Lung (tissue), 12 donors: ENCODE measurements around the gene PHF2. TPM values are rescaled to one million over a fixed set of nuclear protein-coding genes. Genes with fewer than 3 reads are reported as not detected.

ENCODE experiments used
- ATAC-seq: fragments of 200-7000 bp; cut with Tn5 transposase; one replicate; pipeline ENCODE4 v1.9.1; 2020; ENCODE audit warnings: moderate number of reproducible peaks; ENCODE audit not compliant: insufficient read depth, low FRiP score
- DNase-seq, 3 donors: peaks; one replicate each; pipeline ENCODE4 v3.0.0-alpha.2; 2013 to 2017
- H3K27ac ChIP-seq, 2 donors: one replicate each; pipeline ENCODE4 v1.5.1; 2013; ENCODE audit warnings: mild to moderate bottlenecking in 2 of 2, moderate library complexity in 2 of 2, control low read depth in 1 of 2, inconsistent platforms in 1 of 2, low read depth in 1 of 2, low read length in 1 of 2
- H3K27me3 ChIP-seq, 3 donors: one replicate each; pipeline ENCODE4 v1.5.1; 2013; ENCODE audit warnings: low read length in 2 of 3; ENCODE audit not compliant: control insufficient read depth in 3 of 3, insufficient read depth in 3 of 3
- H3K36me3 ChIP-seq, 4 donors: one replicate each; pipeline ENCODE4 v1.5.1; 2013; ENCODE audit warnings: low read length in 4 of 4, mild to moderate bottlenecking in 1 of 4, moderate library complexity in 1 of 4; ENCODE audit not compliant: control insufficient read depth in 4 of 4, insufficient read depth in 4 of 4
- H3K4me1 ChIP-seq, 5 donors: one replicate each; pipeline ENCODE4 v1.5.1; 2013; ENCODE audit warnings: low read length in 5 of 5, mild to moderate bottlenecking in 2 of 5, moderate library complexity in 1 of 5; ENCODE audit not compliant: control insufficient read depth in 5 of 5, insufficient read depth in 5 of 5
- H3K4me3 ChIP-seq: one replicate; pipeline ENCODE4 v1.5.1; 2013; ENCODE audit warnings: mild to moderate bottlenecking, control low read depth, moderate library complexity
- H3K9ac ChIP-seq, 2 donors: one replicate each; pipeline ENCODE4 v1.5.1; 2013; ENCODE audit warnings: low read length in 2 of 2, control low read depth in 1 of 2; ENCODE audit not compliant: insufficient read depth in 1 of 2
- H3K9me3 ChIP-seq, 4 donors: one replicate each; pipeline ENCODE4 v1.5.1; 2013; ENCODE audit warnings: low read length in 3 of 4, mild to moderate bottlenecking in 1 of 4, moderate library complexity in 1 of 4; ENCODE audit not compliant: control insufficient read depth in 4 of 4, insufficient read depth in 3 of 4
- WGBS, 2 donors: extraction: QIAGEN DNeasy Blood & Tissue Kit; methylation state at CpG; one replicate each; pipeline ENCODE4 v1.1.7; 2013; 5-methylcytosine and 5-hydroxymethylcytosine counted together
- polyA plus RNA-seq, 2 donors: library from polyadenylated mRNA; stranded (reverse); fragments of 200-250 nt; gene quantifications; one replicate each; pipeline ENCODE4 v1.2.1, GENCODE V29; 2013
- total RNA-seq, 2 donors: library from RNA; depleted of rRNA in 1 of 2; stranded (reverse); fragments of >200 nt in 1 of 2; gene quantifications; one replicate each; pipeline ENCODE4 v1.2.1, GENCODE V29; 2014 to 2021
- TF ChIP-seq, protein P1 (sequence below): IDR thresholded peaks from 2 replicates; pipeline ENCODE4 v1.5.1; 2012; ENCODE audit warnings: mild to moderate bottlenecking; ENCODE audit errors: control extremely low read depth, extremely low read depth
- donor health status: control.
- donor health status: control.
- donor health status: Bipolar disorder and iron deficiency.
- donor health status: healthy.
- donor health status: DM: yes; HTN: yes; CAD: no.

Gene PHF2
- total and polyA plus RNA-seq, 4 donors: 20.1 to 33.6 (median 30.2) TPM

DNA sequence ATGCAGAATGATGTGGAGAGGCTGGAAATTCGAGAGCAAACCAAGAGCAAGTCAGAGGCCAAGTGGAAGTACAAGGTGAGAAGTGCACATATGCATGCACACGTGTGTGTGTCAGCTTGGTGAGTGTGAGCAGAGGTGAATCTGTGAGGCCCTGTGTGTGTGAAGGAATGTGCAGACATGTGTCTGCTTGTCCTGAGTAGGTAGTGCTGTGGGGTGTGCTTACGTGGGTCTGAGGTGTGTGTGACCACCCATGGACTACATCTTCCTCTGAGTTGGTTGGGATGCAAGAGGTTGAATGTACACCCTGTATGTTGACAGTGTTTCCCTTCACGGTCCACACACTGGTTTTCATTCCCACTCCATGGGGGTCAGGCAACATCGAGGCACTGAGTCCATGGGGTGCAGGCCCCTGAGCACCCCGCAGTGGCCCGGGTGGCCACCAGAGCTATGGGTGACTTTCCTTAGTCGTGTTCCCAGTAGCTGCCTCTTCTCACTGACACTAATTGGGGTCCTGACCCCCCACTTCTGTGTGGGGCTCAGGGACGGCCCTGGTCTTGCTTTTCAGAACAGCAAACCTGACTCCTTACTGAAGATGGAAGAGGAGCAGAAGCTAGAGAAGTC is 86.7 kb downstream of the PHF2 start:
- H3K36me3 ChIP-seq: peaks cover 0 to 65% (median 36%) of the 10 kb centered on the region in 4 donors
- TF ChIP-seq, protein P1, sequence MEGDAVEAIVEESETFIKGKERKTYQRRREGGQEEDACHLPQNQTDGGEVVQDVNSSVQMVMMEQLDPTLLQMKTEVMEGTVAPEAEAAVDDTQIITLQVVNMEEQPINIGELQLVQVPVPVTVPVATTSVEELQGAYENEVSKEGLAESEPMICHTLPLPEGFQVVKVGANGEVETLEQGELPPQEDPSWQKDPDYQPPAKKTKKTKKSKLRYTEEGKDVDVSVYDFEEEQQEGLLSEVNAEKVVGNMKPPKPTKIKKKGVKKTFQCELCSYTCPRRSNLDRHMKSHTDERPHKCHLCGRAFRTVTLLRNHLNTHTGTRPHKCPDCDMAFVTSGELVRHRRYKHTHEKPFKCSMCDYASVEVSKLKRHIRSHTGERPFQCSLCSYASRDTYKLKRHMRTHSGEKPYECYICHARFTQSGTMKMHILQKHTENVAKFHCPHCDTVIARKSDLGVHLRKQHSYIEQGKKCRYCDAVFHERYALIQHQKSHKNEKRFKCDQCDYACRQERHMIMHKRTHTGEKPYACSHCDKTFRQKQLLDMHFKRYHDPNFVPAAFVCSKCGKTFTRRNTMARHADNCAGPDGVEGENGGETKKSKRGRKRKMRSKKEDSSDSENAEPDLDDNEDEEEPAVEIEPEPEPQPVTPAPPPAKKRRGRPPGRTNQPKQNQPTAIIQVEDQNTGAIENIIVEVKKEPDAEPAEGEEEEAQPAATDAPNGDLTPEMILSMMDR: no peak
- ATAC-seq (no peak), DNase-seq (no peak)
- H3K27ac ChIP-seq: no peak overlapping the region
- no peaks in the 10 kb centered on the region for H3K27me3 ChIP-seq
- H3K9me3 ChIP-seq: peaks cover 0 to 4% (median 0%) of the 10 kb centered on the region in 4 donors
- WGBS, 2 donors: 86 to 95% methylated on average over 9 of the region's 9 CpGs
- H3K4me1 ChIP-seq: no peaks in the 10 kb centered on the region
- no peak overlapping the region for H3K4me3 ChIP-seq
- H3K9ac ChIP-seq: no peak overlapping the region

DNA sequence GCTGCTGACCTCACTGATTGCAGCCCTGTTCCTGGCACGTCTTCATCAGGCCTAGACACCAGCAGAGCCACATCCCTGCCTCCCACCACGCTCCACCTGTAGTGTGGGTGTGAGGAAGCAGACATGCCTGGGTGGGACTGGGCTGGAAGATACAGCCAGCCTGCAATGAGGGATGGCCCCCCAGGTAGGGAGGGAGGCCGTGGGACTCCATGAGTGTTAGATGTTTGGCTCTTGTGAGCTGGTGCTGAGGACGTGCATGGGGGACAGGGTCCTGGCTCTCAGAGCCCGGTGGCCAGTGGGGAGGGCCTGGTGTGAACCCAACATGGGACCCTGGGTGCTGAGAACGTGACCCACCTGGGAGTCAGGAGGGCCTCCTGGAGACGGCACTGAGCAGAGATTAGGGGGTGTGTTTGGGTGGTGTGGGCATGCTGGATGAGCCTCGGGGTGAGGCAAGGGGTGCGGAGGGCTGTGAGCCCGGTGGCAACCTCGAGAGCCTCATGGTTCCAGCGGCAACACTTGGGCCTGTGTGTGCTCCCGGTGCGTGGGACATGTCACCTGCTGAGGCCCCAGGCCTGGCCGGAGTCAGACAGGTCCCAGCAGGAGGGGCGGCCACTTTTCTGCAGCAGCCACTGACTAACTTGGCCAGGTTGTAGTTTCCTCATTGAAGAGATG is 87.6 kb downstream of the PHF2 start:
- Histone ChIP-seq H3K27ac (no peak overlapping the region), H3K27me3 (no peaks in the 10 kb centered on the region), H3K9me3 (peaks cover 0 to 3% (median 0%) of the 10 kb centered on the region in 4 donors), H3K4me3 (no peak overlapping the region), H3K36me3 (peaks cover 0 to 60% (median 32%) of the 10 kb centered on the region in 4 donors), H3K4me1 (no peaks in the 10 kb centered on the region), H3K9ac (no peak overlapping the region)
- TF ChIP-seq, protein P1: no peak
- ATAC-seq: no peak
- 95 to 96% methylated on average over 16 of the region's 16 CpGs for WGBS, 2 donors
- DNase-seq: peak in 1 of 3 donors; percentile 5

DNA sequence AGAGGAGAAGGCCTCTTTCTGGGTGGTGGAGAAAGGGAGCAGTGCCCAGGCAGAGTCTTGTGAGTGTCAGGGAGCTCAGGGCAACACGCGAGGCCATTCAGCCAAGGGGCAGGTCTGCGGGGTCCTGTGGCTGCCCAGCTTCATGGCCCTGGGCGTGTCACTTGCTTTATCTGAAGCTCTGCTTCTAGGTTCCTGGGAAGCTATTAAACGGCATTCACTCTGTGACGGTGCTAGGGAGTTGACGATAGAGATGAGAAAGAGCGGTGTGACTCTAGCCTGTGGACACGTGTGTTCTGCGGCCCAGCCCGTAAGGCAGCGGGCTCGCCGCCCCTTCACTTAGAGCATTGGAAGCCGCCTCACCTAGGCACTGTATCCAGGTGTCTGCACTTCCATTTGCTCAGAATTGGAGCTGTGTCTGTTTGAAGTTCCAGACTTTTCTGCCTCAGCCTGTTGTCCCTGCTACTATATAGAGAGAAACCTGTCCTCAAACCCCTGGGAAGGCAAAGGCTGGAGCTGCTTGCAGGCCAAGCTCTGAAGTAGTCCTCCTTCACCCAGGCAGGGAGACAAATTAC is 88.3 kb downstream of the PHF2 start:
- no peaks in the 10 kb centered on the region for H3K4me1 ChIP-seq
- TF ChIP-seq, protein P1: no peak
- 96 to 97% methylated on average over 15 of the region's 15 CpGs for WGBS, 2 donors
- peaks cover 0 to 54% (median 29%) of the 10 kb centered on the region in 4 donors for H3K36me3 ChIP-seq
- no peak overlapping the region for H3K4me3 ChIP-seq
- ATAC-seq (no peak), DNase-seq (peak in 1 of 3 donors; percentile 2)
- H3K27ac ChIP-seq: no peak overlapping the region
- peaks cover 0 to 2% (median 0%) of the 10 kb centered on the region in 4 donors for H3K9me3 ChIP-seq
- no peak overlapping the region for H3K9ac ChIP-seq
- H3K27me3 ChIP-seq: no peaks in the 10 kb centered on the region
